UCSD-AML1 (cell line): ENCODE data around the gene BMAL1.
"Not testable (repeated sequence)": the region's sequence is repeated elsewhere in the genome, so short reads cannot be mapped to it uniquely, and the experiment has no call there.

Source experiments
- DNase-seq: peaks from one replicate; lab custom pipeline; 2025; ENCODE audit not compliant: unreplicated experiment; lab: John Stamatoyannopoulos, UW

BMAL1 gene

GRCh38 chr11:13277768-13278608 is at the start of gene BMAL1:
TSS of gene BMAL1 (plus strand) at chr11:13277790. CDS start at chr11:13354309, 76,519 bp downstream.
- peak; percentile 38 for DNase-seq

GRCh38 chr11:13228572-13228971 is 49.0 kb upstream of the BMAL1 start:
- no peak for DNase-seq

- no peak for DNase-seq
Measured at GRCh38 chr11:13229136-13229535, 48.5 kb upstream of the BMAL1 start.

GRCh38 chr11:13229711-13230318 is 47.8 kb upstream of the BMAL1 start:
- DNase-seq, result no peak

DNA sequence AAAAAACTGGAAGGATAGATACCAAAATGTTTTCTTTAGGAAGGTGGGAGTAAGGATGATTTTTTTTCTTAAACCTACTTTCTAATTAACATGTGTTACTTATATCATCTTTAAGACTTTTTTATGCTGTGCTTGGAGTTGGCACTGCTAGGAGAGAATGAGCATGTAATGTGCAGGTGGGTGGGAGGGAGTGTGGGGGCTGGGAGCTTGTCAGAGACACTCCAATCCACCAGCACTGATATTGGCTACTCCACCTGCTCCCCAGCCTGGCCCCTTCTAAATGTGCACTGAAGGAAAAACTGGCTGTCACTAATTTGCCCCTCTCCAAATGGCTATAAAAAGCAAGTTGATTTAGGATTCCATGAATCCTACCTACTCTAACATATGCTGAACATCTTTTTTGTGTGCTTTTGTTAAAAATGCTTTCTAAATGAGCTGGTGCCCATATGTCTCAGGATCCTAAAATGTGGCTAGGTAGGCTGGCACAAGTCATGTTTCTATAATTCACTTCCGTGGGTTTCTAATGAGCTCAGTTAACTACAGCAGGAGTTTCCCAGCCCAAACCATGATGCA is 44.3 kb upstream of the BMAL1 start:
- no peak for DNase-seq

- no peak for DNase-seq
Measured at GRCh38 chr11:13235895-13236294, 41.7 kb upstream of the BMAL1 start.

DNA sequence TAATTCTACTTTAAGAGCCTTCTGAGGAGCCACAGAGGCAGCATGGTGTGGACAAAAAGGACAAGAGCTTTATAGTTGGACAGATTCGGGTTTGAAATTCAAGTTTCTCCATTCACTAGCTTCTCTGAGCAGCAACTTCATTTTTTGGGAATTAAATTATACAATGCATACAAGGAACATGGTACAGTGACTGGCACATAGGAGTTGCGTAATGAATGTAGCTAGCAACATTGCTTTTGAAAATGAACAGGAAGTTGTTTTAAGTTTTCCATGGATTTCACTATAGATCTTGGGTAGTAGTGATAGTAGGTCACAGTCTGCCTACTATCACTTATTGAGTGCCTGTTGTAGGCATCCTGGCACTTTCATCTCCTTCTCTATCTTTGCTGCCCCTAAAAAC is 41.0 kb upstream of the BMAL1 start:
- DNase-seq, result no peak

DNA sequence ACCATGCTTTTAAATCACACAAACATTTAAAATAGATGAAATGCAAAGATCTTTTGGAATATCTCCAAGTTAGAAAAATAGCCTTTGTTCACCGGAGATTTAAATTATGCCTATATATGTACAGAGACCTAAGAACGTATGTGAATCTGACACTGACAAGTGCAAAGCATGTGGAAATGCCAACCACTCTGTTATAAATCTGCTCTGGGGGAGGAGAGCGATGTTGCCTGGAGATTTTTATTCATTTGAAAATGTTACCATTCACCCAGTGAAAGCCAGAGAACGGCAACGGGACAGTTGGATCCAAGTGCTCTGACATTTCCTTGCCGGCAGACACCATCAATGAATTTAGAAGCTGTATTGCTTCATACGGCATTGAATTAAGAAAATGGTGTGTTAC is 39.8 kb upstream of the BMAL1 start:
- no peak for DNase-seq

DNA sequence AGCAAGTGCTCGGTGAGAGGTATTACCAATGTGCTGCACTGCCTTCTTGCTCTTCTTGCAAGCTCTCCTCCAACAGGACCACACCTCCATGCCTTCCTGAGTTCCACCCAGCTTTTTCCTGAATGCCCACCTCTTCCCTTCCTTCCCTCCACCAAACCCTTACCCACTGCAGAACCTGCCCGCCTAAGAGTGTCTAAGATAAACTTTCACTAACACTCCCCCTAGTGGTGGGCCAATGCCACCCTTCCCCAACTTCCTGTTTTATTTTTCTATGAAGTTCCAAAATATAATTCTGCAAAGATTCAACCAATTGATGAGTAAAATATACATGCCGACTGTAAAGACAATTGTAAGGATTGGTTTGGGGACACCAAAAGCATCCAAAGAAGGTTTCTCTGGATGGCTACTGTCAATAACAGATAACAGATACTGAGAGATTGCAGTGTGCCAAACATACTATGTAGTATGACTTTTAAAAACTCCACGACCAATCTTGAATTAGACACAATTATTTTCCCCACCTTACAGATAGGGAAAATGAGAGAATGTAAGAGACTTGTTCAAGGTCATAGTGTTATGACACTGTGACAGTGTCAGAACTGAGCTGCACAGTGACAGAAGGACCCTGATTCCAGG is 38.6 kb upstream of the BMAL1 start:
- DNase-seq, result peak; percentile 38

- no peak for DNase-seq
Measured at GRCh38 chr11:13242564-13242963, 35.0 kb upstream of the BMAL1 start.

GRCh38 chr11:13247606-13248296 is 29.8 kb upstream of the BMAL1 start:
- no peak for DNase-seq

DNA sequence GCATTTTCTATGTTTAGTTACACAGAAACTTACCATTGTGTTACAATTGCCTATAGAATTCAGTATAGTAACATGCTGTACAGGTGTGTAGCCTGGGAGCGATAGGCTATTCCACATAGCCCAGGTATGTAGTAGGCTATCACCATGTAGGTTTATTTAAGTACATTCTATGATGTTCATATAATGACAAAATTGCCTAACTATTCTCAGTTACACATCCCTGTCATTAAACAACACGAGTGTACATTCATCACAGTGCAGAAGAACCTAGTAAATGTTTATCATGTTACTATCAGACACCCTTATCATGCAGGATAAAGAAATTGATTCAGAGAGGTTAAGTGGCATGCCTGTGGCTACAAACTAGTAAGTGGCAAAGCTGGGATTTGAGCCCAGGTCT is 28.4 kb upstream of the BMAL1 start:
- no peak for DNase-seq

DNA sequence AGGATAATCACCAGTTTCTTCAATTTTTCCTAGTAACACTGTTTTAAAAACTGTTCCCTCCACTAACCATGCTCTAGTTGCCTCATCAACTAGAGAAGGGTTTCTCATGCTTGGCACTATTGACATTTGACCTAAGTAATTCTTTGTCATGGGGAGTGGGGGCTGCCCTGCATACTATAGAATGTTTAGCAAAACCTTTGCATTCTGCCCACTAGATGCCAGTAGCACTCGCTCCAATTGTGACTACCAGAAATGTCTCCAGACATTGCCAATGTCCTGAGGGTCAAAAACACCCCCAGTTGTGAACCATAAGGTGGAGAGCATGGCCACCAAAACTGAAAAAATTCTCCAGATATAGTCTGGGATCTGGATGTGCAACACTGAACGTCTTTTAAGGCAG is 27.6 kb upstream of the BMAL1 start:
- DNase-seq, result no peak

GRCh38 chr11:13251966-13252365 is 25.6 kb upstream of the BMAL1 start:
- no peak for DNase-seq

GRCh38 chr11:13252438-13252837 is 25.2 kb upstream of the BMAL1 start:
- DNase-seq, result no peak

DNA sequence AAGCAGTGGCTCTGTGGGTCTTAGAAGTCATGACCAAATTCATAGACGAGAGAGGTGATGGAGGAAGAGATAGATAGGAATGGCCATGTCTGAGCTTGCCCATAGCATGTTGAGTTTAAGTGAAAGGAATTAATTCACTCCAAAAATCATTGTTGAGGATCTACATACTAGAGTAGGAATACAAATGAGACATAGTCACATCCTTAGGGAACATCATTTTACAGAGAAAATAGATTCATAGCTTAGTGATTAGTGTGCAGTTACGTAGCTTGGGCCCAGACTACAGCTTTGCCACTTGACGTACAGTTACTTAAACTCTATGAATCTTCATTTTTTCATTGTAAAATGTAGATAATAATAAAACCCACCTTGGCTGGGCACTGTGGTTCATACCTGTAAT is 21.4 kb upstream of the BMAL1 start:
- DNase-seq, result no peak

- DNase-seq, result not testable (repeated sequence)
Measured at GRCh38 chr11:13258061-13258460, 19.5 kb upstream of the BMAL1 start.

DNA sequence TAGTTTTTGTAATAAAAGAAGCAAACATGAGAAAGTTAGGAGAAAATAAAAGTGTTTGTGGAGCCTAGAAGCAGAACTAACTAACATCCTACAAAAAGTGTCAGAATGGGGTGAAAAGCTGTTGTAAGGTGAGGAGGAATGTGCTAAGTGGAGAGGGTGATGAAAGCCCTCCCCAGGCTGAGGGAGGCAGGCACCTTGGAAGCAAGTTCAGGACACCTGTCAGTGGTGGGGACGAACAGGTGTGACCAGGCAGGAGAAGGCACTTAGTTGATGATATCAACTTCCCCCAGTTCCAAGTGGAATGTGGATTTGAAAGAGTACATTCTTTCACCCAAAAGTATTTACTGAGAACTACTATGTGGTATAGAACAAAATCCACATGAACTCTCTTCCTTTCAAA is 18.7 kb upstream of the BMAL1 start:
- DNase-seq, result no peak

DNA sequence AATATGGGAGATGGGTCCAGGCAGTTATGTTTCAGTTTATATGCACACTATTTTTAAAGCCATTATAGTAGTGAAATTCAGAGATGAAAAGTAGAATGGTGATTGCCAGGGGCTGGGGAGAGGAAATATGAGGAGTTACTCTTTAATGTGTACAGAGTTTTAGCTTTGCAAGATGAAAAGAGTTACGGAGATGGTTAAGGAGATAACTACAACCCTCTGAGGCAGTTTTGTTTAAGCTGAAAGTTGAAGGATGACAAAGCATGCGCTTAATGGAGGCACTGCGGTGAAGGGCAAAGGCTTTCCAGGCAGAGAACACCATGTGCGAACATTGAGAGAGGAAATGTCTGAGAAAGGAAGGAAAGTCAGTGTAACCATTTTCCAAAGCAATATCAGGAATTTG is 18.2 kb upstream of the BMAL1 start:
- no peak for DNase-seq

DNA sequence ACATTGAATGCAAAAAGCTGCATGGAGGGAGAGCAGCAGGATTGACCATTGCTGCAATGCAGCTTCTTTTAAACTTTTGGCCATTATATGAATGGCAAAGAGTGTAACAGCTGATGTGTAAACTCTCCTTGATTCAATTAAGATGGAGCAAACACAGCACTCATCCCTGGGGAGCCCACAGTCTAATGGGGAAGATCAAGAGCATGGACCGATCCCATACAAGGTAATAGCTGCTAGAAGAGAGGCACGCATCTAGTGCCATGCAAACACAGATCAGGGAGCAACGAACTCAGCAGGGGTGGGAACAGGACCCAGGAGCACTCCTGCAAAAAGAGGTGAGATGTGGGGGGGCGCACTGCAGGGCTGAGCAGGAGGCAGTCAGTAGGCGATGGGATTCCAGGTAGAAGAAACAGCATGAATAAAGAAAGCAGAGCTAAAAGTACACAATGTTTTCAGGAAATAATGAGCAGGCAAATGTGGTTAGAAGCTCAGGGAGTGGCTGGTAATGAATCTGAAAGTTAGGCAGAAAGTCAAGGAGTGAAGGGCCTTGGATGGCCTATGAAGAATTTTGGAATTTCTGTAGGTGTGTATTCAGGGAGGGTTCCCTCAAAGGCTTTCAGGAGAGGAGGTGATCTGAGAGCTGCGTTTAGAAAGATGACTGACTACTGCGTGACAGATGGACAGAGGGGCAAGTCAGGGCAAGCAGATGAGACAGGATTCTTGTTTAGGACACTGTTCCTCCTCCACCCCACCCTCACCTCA is 17.2 kb upstream of the BMAL1 start:
- DNase-seq, result no peak
